HG03066 (cell line): ENCODE measurements around the gene CLASP1.
"Not testable (repeated sequence)": the region's sequence is repeated elsewhere in the genome, so short reads cannot be mapped to it uniquely, and the experiment has no call there.

Source experiments
- ATAC-seq: cut with Tn5 transposase; IDR thresholded peaks from one replicate; pipeline ENCODE4 v1.9.1; 2021; ENCODE audit warnings: low read depth; ENCODE audit not compliant: unreplicated experiment

Gene CLASP1

DNA sequence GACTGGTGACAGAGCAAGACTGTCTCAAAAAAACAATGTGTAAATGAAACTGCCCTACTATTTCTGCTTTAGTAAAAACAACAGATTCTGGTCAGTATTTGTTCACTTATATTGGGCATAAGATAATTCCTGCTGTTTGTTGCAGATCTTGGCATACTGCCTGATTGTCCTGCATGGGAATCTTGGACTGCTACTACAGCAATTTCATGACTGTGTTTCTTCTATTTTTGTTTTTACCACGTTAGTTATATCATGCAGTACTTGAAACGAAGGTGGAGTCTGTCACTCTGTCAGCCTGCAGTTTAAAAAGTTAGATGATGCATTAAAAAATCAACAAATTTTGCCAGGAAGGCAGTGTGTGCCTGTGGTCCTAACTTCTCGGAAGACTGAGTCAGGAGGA lies 14.2 kb upstream of the CLASP1 start:
- no peak for ATAC-seq

DNA sequence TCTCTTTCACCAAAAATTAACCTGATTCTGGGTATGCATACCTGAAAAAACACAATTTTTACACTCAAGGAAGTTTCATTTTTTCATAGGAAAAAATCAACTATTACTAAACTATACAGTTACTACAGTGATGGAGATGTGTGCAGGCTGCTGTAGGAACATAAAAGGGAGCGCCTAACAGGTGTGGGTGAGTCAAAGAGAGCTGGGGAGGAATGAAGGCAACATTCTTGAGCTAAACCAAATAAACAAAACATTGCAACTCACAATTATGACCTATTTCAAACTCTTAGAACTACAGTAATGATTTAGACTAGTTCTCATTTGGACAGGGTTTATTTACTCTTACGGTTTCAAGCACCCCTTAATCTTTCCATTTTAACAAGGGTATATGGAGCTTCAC lies 13.4 kb upstream of the CLASP1 start:
- ATAC-seq: no peak

DNA sequence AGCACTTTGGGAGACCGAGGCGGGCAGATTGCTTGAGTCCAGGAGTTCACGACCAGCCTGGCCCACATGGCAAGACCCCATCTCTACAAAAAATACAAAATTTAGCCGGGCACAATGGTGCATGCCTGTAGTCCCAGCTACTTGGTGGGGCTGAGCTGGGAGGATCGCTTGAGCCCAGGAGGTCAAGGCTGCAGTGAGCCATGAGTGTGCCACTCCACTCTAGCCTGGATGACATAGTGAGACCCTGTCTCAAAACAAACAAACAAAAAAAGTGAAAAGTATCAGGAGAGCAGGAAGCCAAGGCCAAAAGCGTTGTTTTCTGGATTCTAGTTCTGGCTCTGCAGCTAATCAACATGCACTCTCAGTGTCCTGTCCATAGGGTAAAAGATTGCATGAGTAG lies 10.7 kb upstream of the CLASP1 start:
- no peak for ATAC-seq

DNA sequence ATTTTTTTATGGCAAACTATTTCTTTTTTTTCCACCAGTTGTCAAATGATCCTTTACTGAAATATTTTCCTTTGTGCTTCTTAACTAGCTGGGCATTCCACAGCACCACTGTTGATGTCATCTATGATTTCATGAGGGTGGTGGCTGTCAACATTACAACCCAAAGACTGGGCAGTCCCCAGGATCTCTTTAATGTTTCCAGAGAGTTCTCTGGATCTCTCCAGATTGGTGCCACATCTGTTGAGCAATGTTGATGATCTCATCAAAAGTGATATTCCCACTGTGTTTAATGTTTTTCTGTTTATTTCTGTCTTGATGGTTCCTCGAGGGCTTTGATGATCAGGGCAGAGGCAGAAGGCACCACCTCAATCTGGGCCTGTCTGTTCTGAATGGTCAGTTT lies 9.1 kb upstream of the CLASP1 start:
- ATAC-seq: not testable (repeated sequence)

DNA sequence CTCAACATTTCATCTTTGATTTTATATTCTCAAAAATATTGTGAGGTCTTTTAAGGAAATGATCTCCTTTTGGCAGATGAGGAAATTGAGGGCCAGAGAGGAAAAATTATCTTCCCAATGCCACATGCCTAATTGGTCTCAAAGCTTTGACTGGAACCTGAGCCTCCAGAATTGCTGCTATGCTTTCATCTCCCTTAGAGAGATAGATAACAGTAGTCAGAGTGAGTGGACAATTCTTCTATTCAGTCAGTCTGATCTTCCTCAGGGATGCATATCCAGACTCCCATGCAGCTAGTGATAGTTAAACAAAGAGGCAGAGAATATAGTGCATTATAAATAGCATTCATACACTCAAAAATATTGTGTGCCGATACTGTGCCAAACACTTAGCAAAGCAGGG lies 3.8 kb upstream of the CLASP1 start:
- ATAC-seq: no peak

DNA sequence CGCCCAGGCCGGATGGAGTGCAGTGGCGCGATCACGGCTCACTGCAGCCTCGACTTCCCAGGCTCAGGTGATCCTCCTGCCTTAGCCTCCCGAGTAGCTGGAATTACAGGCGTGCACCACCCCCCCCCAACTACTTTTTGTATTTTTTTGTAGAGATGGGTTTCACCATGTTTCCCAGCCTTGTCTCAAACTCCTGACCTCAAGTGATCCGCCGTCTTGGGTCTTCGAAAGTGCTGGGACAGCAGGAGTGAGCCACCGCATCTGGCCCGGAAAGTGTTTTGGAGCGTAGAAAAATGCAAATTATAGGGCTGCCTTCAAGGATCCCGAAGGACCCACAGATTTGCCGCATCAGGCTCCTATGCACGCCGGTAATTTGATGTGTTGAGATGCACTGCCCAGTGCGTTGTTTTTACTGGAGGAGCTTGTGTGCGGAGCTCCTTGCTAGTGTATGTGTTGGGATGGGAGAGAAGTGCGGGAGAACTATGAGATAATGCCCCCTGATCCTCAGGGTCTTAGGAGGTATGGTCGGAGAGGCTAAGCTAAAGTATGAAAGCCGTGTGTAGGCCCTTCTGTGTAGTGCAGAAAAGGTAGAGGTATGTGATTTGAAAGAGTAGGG lies 1.2 kb upstream of the CLASP1 start:
- ATAC-seq: no peak

DNA sequence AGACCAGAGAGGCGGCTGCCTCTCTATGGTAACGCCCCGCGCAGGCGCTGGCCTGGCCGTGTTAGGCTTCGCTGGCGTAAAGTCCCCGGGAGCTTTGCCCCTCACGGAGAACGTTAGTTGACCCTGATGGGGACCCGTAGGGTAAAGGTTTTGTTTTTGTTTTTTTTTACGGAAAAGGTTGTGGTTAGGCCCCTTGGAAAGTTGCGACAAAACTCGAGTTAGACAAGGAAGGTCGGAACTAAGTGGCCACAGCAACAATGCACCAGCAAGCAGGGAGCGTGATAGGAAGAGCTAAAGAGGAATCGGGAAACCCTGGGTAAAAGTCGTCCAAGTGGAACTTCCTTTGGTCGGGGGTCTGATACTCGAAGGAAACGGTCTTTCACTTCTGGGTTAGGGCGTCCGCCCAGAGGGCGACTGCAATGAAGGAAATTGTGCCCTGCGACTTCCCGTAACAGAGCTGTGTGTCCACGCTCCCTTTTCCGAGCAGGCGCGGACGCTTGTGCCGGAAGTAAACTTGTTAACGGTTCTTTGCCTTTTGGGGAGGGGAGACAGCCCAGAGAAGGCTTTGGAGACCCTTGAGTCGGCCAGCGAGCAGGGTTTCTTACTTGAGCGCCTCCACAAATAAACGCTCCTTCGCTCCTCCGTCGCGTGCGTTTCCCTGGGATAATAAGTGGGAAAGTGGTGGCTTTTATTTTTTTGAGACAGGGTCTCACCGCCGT lies 493 bp upstream of the CLASP1 start:
- ATAC-seq: peak; percentile 87

DNA sequence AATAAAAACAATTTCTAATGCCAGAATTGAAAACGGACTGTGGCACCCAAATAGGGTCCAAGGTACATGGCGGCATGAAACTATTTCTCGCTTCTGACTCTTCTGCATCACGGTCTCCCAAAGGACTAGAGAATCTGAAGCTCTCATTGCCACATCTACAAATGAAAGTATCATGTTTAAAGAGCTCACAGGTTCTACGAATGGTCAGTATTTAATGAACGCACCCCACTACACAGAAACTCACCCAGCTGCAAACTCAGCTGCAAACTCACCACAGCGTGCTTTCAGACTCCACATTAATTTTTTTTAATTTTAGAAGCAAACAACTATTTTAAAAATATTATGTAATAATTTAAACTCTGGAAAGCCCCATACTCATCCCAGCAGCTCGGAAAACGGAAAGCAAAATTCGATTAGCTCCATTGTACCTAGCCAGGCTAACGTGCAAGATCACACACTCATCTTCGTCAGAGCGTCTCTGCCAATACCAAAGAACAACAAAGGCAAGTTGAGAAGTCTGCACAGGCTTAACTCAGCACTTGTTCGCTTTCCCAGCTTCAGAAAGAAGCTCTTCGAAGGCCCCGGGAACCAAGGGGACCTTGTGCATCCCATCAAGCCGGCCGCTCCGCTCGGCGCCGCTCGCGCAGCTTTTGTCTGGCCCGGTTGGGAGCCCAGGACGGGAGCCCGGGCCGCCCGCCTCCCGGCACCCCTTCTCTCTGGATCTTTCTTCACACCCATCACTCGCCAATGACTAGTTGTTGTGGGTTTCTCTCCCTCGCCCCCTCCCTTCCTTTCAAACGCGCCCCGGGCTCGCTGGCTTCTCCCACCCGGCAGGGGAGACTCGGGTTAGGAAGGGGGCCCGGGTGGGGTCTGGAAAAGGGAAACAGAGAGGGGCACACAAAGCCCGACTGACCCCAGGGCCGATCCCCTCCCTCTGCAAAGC lies 785 bp downstream of the CLASP1 start:
- ATAC-seq: peak; percentile 23

DNA sequence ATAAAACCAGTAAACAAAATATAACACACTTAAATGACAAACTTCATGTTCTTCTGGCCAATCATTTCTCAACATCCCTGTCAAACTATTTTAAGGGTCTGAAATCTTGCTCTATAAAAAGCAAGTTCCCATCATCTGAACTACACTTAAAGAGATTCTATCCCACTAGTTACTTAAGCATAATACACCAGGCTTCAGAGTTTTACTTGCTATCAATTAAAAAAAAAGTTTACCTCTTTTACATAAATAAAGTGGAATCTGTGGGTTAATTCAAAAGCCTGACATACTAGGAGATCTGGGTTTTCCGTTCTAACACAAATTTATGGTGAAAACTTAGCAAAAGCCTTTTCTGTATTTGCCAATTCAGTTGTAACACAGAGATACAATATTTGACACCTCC lies 1.9 kb downstream of the CLASP1 start:
- ATAC-seq: no peak

DNA sequence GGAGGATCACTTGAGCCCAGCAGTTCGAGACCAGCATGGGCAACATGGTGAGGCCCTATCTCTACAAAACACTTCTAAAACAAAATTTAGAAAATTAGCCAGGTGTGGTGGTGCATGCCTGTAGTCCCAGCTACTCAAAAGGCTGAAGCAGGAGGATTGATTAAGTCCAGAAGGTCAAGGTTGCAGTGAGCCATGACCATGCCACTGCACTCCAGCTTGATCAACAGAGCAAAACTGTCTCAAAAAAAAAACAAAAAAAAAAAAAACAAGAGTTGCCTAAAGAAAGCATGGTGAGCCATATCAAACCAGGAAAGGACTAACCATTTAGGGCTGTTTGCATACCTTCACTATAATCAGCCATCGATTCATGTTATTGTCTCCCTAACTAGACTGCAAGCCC lies 4.5 kb downstream of the CLASP1 start:
- no peak for ATAC-seq

DNA sequence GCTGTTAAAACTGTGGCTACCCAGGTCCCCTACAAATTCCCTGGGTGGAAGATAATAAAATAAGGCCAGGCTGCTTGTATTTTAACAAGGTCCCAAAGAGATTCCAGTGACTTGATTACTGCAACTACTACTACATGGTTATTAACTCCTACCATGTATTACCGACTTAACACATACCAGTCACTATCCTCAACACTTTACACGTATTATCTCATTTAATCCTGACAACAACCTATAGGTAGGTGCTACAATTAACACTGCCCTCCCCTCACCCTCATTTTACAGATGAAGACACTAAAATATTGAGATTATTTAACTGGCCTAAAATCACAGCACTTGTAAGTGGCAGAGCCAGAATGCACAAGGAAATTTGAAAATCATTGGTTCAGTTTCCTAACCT lies 5.4 kb downstream of the CLASP1 start:
- ATAC-seq: no peak

DNA sequence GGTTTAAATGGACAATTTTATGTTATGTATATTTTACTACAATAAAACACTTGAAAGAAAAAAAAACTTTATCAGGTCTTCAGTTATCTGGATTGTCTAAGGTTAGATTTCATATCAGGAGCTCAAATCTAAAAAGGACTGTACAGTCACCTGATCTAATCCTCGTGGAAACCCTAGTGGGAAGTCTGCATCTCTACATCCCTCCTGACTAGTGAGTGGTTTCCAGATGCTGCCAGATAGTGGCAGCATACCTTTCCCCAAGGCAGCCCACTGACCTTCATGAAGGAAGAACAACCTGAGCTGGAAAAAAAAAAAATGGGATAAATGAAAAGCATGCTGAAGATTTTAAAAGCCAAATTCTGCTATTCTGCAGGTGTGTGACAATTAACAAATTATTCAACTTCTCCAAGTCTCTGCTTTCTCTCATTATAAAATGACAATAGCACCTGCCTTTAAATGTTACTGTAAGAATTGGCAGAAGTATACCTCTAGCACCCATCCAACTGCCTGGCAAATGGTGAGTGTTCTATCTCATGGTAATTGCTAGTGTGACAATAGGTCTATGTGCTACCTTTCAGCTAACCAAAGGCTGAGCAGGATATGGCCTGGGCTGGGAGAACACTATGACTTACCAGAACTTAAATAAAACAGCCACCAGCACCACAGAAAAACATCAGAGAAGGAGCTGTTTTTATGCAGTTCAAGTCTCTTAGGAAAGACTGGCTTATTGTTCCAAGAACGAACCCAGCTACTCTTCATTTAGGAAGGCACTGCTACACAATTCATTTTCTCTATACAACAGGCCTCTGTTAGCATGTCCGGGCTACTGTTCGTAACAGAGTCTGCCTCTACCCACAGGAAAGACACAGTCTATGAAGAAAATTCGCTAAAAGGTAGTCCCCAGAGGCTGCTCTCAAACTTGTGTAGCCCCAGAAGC lies 8.6 kb downstream of the CLASP1 start:
- no peak for ATAC-seq

DNA sequence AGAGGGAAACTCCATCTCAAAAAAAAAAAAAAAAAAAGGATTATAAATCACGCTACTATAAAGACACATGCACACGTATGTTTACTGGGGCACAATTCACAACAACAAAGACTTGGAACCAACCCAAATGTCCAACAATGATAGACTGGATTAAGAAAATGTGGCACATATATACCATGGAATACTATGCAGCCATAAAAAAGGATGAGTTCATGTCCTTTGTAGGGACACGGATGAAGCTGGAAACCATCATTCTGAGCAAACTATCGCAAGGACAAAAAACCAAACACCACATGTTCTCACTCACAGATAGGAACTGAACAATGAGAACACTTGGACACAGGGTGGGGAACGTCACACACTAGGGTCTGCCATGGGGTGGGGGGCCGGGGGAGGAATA lies 9.4 kb downstream of the CLASP1 start:
- ATAC-seq: not testable (repeated sequence)

DNA sequence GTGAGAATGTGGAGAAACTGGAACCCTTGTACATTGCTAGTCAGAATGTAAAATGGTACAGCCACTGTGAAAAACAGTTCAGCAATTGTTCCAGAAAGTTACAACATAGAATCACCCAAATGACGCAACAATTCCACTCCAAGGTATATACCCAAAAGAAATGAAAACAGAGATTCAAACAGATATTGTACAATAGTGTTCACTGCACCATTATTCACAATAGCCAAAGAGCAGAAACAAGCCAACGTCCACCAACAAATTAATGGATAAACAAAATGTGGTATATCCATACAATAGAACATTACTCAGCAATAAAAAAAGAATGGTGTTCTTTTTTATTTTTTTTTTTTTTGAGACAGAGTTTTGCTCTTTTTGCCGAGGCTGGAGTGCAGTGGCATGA lies 10.9 kb downstream of the CLASP1 start:
- ATAC-seq: no peak

DNA sequence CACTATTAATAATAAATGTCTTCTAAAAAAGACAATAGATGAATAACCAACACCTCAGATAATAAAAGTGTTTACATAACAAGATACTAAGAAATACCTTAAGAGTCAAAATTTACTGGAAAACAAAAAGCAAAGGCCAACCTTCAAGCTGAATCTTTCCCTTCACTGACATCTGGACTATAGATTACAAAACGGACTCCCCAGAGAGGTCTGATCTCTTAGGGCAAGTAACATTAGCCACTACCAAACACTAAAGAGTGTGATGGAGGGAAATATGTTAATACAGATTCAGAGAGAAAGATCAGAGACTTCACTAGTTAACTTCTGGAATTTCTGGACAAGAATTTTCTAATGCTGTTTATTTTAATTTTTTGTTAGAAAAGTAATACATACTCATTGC lies 13.9 kb downstream of the CLASP1 start:
- no peak for ATAC-seq

DNA sequence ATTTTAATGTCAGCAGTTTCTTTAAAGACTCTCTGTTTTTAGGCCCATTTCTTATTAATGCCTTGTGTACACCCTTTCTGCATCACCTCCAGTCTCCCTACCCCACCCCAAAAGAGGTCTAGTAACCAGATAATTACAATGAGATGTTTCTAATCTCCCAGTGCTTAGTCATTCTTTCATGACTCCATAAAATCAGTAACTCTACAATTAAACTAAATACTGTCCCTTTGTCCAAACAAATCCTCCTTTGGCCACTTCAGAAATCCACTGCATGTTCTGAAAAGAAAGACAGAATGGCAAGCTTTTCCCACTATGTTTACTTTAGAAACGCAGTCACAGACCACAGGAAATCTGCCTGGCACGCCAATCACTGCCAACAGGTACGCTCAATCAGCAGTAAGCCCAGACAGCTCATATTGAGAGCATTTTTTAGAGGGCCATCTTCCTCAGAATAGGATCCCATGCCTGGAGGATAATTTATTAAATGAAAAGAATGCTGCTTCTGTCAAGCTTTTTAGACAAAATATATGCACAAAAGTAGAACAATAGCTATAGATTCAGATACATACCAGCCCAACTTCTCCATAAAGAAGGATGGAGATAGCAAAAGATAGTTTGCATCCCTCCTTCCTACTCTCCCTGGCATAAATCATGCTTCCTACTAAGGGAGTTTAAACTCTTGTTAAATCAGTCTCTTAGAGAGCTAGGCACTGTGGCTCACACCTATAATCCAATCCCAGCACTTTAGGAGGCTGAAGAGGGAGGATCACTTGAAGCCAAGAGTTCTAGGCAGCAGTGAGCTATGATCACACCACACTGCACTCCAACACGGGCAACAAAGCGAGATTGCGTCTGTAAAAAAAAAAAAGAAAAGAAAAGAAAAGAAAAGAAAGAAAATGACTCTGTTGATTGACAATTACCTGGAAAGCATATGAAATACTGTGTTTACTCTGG lies 14.6 kb downstream of the CLASP1 start:
- ATAC-seq: no peak

DNA sequence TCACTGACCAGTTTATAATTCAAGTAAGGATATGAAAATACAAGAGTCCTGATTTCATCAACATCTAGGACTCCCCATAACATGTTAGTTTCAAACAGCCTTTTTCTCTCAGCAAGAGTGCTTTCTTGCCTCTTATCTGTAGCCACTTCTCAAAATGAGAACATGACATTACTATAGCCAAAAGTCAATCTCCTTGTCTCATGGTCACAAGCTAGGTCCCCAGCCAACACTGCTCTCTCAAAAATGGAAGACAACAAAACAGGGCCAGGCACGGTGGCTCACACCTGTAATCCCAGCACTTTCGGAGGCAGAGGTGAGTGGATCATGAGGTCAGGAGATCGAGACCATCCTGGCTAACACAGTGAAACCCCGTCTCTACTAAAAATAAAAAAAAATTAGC lies 15.8 kb downstream of the CLASP1 start:
- ATAC-seq: no peak

DNA sequence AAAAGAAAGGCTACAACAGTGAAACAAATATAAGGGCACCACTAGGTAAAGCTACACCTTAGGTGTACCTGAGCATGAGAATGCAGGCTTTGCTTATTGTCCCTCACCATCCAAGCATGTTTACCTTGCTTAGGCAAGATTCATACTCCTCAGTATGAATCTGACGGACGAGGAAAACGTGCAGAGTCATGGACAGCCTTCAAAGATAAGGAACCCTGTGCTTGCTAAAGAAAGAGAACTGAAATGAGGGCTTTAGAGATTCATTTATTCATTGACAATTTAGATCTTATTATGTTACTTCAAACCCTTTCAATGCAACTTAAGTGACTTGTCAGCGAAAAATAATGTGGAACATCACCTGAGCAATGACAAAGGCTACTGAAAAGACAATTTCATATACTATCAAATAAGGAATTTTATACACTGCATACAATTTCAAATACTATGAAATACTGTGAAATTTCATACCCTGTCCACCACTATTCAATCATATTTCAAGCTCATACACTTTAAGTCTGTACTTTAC lies 21.7 kb downstream of the CLASP1 start:
- no peak for ATAC-seq
